ENCODE measurements around the gene HNRNPA0.

The HNRNPA0 gene

DNA sequence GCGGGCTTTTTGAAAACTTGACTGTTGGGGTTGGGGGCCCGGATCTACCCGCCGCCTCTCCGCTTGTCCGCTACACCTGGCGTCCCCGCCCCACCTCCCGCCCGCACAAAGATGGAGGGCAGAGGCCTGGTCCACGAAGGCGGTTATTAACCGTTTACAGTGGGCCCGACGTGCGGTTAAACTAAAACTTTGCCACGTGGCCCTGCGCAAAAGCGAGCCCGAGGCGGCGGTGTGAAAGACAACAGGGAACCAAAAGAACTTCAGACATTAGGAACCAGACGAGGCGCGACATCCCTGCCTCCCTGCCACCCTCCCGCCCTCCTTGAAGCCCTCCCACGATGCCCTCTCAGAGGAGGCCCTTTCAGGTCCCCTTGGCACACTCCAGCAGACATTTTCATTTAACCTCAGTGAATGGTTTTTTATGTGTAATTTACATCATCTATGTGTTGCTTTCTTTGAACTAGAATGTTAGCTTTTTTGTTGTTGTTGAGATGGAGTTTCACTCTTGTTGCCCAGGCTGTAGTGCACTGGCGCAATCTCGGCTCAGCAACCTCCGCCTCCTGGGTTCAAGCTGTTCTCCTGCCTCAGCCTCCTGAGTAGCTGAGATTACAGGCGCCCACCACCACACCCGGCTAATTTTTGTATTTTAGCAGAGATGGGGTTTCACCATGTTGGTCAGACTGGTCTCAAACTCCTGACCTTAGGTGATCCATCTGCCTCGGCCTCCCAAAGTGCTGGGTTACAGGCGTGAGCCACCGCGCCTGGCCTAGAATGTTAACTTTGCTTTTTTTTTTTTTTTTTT, 999 bp upstream of the HNRNPA0 start:
- no peak for DNase-seq (ENCODE audit: low read depth in 2 of 2, low spot score in 1 of 2)

DNA sequence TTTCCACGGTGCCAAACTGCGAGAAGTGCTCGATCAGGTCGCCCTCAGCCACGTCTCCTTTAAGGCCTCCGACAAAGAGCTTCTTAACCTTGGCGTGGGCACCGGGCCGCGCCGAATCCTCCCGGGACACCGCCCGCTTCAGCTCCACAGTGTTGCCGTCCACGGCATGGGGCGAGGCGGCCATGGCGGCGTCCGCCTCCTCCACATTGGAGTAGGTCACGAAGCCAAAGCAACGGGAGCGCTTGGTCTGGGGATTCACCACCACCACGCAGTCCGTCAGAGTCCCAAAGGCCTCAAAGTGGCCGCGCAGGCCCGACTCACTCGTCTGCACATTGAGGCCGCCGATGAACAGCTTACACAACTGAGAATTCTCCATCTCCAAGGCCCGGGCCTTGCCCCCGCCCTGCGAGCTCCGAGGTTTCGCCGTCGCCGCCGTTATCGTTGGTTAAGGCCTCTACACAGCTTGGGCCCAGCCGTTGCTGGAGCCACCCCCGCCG, 424 bp downstream of the HNRNPA0 start:
- DNase-seq (ENCODE audit: low read depth in 2 of 2, low spot score in 1 of 2) = peak in 1 of 2 donors; percentile 20

DNA sequence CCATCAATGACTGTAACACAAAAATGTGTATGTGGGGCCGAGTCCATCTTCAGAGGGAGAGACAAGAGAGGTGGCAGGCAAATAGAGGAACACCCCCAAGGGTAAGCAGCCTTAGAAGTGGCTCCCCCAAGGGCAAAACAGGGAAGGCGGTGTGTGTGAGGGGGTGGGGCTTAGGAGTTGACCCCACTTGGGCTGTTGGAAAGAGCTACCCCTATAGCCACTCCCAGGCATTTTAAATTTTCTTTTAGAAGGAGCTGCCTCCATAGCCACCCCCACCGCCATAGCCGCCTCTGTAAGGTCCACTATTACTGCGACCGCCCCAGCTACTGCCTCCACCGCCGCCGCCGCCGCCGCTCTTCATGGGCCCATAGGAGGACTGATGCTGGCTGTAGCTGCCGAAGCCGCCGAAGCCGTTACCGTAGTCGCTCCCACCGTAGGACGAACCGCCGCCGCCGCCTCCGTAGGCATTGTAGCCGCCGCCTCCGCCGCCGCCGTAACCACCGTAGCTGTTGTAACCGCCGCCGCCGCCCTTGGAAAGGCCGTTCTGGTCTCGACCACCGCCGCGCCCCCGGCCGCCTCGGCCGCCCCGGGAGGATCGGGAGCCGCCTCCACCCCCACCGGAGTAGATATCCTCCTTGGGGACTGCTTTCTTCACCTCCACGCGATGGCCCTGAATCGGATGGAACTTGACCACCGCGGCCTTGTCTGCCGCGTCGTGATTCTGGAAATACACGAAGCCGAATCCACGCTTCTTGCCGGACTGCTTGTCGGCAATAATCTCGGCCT, 1.1 kb downstream of the HNRNPA0 start:
- peak in 1 of 2 donors; percentile 24 for DNase-seq (ENCODE audit: low read depth in 2 of 2, low spot score in 1 of 2)

DNA sequence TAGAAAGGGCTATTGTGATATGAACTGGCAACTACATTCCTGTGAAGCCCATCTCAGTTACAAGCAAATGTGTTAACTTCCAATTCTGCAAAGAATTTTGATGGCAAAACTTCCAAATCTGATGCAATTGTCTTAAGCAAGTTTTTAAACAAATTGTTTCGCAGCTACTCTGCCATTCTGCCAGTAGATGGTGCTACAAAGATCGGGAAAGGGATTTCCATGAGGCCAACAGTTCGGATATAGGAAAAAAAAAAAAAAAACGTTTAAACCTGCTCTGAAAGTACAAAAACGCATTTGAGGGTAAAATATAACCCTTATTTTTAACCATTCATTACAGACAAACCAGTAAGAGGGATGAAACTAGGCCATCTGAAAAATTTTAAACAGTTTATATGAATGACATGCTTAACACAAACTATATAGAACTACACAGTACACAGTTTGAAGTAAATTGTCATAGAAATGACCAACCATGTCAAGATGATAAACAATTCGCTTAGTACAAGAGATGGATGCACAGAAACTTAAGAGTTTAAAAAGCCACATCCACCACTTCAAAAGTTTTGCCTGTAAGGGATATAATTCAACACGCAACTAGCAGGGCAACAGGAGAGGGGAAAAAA, 2.2 kb downstream of the HNRNPA0 start:
- DNase-seq (ENCODE audit: low read depth in 2 of 2, low spot score in 1 of 2) = no peak

DNA sequence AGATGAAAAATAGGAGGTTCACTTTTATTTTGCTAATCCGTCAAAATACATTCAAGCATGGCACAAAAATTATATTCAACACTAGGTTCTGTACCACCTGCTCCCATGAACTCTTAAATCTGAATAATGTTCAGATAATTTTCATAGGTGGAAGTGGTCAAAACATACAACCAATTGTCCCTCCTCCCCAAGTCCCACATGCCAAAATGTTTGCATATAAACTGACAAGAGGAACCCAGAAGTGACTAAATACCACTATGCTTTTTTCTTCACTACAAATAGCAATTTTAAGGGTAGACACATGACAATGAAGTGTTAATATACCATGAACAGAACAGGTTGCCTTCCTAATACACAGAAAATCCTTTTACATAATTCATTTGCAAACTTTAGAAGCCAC, 3.7 kb downstream of the HNRNPA0 start:
- DNase-seq (ENCODE audit: low read depth in 2 of 2, low spot score in 1 of 2) = no peak

DNA sequence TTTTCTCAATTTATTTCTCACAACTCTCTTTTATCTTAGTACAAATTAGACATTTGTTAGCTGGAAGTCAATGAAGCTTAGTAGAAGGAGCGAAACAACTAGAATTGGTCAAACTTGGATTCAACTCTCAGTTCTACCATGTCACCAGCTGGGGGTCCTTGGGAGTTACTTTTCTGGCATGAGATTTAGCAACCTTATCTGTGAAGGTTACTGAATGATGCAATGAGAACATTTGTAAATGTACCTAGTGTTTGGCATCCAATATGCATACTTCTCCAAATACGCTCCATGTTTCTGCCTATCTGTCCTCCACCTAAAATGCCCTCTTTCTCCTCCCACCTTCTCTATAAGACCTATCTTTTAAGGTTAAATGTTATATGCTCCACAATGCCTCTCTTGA, 6.3 kb downstream of the HNRNPA0 start:
- no peak for DNase-seq (ENCODE audit: low read depth in 2 of 2, low spot score in 1 of 2)

DNA sequence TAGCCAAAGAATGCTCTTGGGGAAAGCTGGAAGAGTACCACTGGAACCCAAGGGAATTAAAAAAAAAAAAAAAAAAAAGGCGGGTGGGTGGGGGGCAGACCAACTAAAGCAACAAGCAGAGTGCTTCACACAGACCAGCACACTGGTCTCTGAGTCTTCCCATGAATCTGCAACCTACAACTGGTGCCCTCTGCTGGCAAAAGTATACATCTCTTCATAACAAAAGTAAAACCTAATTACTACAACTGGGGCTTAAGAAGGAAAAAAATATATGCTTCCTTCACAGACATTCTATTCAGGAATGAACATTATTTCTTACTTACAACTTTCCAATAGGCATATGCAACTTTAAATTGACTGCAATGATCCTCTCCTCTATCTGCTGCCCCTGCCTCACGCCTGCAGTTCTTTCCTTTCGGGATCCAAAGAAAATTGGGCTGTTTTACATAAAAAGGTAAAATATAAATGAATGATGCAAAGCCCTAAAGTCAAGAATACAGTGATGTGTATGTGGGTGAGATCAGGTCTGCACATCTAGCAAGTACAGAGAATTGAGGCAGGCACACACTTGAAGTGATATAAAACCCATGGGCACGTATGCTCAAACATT, 11.0 kb downstream of the HNRNPA0 start:
- peak in 1 of 2 donors; percentile 18 for DNase-seq (ENCODE audit: low read depth in 2 of 2, low spot score in 1 of 2)

DNA sequence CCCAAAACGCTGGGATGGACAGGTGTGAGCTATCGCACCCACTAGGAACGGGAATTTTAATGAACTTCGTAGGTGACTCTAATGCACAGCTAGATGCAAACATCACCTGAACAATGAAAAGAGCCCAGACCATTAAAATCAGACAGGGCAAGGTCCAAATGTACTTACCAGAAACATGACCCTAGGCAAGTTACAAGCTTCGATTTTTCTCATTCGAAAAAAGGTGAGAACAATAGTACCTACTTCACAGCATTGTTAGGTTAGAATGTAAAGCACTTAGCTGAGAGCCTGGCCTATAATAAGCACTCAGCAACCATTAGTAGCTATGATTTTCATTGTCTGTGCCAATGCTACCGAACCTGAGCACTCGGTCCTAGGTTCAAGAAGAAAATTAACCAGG, 12.4 kb downstream of the HNRNPA0 start:
- no peak for DNase-seq (ENCODE audit: low read depth in 2 of 2, low spot score in 1 of 2)

DNA sequence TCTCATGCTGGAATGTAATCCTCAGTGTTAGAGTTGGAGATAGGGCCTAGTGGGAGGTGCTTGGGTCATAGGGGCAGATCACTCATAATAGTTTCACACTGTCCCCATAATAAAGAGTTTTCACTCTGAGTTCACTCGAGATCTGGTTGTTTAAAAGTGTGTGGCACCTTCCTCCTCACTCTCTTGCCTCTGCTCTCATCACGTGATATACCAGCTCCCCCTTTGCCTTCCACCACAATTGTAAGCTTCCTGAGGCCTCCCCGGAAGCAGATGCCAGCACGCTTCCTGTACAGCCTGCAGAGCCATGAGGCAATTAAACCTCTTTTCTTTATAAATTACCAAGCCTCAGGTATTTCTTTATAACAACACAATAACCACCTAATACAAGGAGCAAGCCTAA, 14.4 kb downstream of the HNRNPA0 start:
- no peak for DNase-seq (ENCODE audit: low read depth in 2 of 2, low spot score in 1 of 2)

DNA sequence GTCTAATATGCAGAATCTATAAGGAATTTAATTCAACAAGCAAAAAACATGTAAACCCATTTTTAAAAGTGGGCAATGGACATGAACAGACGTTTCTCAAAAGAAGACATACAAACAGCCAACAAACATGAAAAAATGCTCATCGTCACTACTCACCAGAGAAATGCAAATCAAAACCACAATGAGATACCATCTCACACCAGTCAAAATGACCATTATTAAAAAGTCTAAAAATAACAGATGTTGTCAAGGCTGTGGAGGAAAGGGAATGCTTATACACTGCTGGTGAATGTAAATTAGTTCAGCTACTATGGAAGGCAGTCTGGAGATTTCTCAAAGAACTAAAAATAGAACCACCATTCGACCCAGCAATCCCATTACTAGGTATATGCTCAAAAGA, 15.2 kb downstream of the HNRNPA0 start:
- no peak for DNase-seq (ENCODE audit: low read depth in 2 of 2, low spot score in 1 of 2)

DNA sequence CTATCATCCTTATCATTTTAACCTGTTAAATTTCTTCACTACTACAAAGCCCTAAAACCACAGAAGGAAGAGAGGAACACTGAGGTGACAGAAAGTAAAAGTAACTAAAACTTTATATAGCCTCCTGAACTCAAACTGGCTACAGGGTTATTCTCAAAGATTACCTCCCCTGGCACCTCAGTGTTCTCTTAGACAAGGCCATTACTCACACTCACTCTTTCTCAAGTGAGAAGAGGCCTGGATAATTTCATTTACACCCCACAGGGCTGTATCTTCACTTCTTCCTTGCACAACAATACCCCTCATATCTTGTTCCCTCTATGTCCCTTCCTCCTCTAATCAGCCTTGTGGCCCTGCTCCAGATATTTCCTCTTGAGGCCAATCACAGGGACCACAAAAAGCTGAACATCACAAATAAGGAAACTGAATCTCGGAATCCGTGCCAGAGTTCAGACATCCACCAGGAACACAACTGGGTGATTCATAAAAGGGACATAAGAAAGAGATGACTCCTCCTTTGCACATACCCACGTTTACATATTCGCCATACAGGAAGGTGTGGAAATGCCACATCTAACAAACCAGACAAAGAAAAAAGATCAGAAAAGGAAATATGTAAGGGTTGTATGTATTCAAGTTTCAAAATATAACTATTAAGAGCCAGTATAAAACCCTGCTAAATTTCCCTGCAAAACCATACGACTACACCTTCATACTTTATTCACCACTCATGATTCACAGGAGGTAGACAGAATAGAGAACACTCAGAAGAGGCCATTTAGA, 16.6 kb downstream of the HNRNPA0 start:
- no peak for DNase-seq (ENCODE audit: low read depth in 2 of 2, low spot score in 1 of 2)

DNA sequence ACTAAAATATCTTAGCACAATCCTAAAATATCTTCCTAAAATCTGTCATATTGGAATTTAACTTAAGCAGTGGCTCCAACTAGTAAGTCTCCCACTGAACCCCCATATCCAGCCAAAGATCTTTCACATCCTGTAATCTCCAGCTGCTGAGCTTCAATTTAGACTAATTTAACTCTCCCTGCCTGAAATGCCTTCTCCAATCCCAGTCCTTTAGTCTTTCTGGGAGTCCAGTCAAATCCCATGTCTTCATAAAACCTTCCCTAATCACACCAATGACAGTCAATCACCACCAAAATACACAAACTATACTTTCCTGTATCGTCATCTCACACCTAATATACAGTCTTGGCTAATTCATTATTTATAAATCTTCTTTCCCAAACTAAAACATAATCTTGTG, 17.7 kb downstream of the HNRNPA0 start:
- DNase-seq (ENCODE audit: low read depth in 2 of 2, low spot score in 1 of 2) = no peak

DNA sequence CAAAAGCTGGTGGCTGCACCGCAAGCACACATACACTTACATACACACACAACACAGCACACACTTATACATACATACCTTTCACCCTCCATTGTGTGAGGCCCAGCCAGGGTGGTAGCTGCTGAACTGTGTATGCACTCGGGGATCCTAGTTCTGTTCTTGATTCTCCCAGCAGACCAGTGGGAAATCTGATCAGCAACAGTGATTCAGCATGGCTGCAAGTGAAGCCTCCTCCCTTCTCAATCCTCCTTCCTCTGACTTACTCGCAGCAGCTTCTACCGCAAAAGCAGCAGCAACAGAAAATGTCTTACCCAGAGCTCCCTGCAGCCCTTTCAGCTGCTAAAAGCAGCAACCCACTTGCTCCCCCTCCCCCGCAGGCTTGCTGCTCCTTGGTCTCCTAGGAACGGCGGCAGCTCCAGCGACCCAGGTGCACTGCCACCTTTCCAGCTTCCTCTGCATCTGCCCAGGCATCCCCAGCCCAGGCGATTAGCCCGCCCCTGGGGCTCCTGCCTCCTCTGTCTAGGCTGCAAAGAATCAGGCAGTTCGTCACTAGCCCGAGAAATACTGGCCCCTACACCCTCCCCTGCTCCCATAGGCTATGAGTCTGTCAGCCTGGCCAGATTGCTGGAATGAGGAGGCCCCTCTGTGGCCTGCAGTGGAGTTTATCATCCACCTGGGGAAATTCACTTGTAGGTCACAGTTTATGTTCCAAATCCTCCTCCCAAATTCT, 18.4 kb downstream of the HNRNPA0 start, which contains the start of gene KLHL3:
Gene KLHL3, minus strand, starts transcription at position 535 of the 730 bp plus-strand sequence. Its CDS starts 443 bp downstream, at position 92.
- DNase-seq (ENCODE audit: low read depth in 2 of 2, low spot score in 1 of 2) = no peak

DNA sequence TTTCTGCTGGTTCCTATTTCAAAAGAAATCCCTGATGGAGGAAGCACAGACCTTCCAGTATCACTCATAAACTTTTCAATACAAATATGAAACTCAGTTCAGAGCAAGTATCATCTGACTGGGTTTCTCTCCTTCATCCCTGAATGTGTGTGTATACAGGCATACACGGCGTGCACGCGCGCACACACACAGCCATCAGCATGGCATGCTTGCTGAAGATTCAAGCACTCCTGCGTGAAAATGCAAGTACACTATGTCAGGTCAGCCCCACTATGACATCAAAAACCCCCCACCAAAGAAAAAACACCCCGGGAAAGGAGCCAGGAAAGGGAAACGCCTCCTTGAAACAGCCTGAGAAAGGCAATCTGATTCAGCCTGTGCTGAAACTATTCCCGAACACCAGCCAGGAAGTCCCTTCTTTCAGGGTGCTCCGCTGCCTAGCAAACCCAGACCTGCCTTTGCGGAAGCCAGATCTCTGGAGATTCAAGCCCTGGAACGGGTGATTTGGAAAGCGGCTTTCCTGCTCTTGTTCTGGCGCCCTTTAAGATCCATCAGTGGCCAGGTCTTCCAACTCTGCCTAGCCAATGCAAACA, 19.1 kb downstream of the HNRNPA0 start:
- no peak for DNase-seq (ENCODE audit: low read depth in 2 of 2, low spot score in 1 of 2)

DNA sequence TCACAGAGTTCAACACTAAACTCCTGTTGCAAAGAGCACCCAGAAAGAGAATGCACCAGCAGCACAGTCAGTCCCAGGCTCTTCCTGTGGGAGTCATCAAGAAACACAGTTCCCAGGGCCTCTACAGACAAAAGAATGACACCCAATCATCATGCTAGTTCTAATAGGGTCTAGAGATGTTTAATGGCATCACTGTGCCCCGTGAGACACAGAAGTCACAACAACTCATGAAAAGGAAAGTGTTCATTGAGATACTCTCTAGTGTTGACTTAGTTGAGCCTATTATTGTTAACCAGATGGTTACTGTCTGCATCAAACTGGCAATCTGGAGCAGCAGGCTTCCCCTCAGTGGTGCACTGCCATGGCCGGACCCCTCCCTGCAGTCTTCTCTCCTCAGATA, 19.8 kb downstream of the HNRNPA0 start:
- no peak for DNase-seq (ENCODE audit: low read depth in 2 of 2, low spot score in 1 of 2)

DNA sequence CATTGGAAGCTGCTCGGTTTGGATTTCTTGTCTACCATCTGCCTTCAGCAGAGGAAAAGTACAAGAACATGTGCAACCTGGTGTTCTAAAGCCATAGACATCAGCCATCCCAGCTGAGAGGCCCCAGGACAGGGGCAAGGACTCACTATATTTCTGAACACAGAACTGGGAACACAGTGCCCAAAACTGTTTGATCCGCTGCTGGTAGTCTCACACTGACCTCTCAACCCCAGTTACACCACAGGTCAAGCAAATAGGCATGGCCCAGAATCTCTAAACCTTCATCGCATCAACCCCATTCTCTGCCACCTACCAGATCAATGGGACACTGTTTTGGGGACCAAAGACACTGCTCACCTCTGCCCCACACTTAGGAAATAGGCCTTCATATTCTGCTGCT, 20.2 kb downstream of the HNRNPA0 start:
- DNase-seq (ENCODE audit: low read depth in 2 of 2, low spot score in 1 of 2) = no peak

DNA sequence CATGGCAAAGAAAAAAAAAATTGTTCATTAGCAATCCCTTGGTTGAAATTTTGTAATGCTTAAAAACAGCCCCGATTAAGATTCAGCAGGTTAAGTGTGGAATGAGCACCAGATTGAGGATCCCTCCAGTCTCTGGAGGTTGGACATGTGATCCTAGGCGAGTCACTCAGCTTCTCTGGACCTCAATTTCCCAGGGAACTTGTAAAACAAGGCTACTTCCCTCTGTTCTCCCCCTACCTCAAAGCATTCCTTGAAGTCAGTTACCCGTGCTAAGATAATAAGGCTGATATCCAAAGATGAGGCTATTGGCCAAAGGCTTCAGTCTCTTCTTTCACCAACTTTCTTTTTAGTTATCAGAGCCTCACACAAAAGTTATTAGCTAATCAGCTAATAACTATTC, 21.2 kb downstream of the HNRNPA0 start:
- DNase-seq (ENCODE audit: low read depth in 2 of 2, low spot score in 1 of 2) = no peak

DNA sequence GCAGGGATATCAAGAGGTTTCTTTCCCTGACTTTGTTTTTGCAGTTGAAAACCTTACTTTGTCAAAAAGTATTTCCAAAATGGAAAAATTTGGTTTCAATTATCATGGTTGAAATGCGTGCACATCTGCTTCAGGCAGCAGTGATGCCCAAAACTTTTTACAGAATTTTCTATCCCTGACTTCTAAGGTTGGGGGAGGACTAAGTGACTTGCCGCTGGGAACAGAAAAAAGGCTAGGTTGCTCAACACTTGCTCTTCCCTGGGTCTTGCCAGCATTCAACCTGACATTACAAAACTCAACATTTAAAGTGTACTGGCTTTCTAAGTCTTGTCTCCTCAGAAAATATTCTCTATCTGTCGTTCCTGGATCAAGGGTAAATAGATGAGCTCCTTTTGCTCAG, 23.0 kb downstream of the HNRNPA0 start:
- no peak for DNase-seq (ENCODE audit: low read depth in 2 of 2, low spot score in 1 of 2)

DNA sequence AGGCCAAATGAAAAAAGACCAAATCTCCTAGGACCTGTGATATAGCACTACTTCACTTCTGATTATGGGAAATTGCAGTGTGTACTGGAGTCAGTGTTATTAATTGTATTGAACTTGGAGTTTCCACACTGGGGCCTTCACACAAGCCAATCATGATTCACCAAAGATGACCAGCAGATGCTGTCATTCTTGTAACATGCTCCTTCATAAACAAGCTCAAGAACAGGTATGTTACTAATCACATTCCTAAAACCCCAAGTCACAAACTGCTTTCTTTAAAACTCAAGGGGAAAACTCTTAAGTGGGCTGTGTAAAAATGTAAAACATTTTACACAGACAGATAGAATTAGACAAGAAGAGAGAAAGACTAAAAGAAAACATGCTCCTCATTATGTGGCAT, 23.8 kb downstream of the HNRNPA0 start:
- no peak for DNase-seq (ENCODE audit: low read depth in 2 of 2, low spot score in 1 of 2)

DNA sequence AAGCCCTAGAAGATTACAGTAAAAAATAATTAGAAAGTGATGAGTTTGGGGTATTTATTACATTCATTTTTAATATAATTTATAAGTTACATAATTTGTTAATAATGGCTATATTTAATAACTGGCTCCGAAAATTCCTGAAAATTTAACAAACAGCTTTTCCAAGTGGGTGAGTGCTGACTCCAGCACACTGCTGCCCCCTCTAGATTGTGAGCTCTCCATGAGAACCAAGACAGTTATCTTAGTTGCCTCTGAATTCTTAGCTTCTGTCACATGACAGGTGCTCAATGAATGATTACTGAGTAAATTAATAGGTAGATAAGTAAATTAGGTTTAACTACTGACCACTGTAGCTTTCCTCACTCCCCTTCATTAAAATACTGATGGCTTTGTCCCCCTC, 26.1 kb downstream of the HNRNPA0 start:
- DNase-seq (ENCODE audit: low read depth in 2 of 2, low spot score in 1 of 2) = no peak
